T1000 (cell line): ENCODE results near the gene SYNPO2.
A peak's percentile ranks its signal among the peaks of the same experiment; 100 is the strongest.
"Not testable (repeated sequence)": the region's sequence is repeated elsewhere in the genome, so short reads cannot be mapped to it uniquely, and the experiment has no call there.

Source experiments
- DNase-seq: peaks from one replicate; lab custom pipeline; 2025; ENCODE audit warnings: mixed read lengths; lab: John Stamatoyannopoulos, UW

SYNPO2 gene

GRCh38 chr4:119067125-119067524, 178.5 kb downstream of the SYNPO2 start:
- not testable (repeated sequence) for DNase-seq

DNA sequence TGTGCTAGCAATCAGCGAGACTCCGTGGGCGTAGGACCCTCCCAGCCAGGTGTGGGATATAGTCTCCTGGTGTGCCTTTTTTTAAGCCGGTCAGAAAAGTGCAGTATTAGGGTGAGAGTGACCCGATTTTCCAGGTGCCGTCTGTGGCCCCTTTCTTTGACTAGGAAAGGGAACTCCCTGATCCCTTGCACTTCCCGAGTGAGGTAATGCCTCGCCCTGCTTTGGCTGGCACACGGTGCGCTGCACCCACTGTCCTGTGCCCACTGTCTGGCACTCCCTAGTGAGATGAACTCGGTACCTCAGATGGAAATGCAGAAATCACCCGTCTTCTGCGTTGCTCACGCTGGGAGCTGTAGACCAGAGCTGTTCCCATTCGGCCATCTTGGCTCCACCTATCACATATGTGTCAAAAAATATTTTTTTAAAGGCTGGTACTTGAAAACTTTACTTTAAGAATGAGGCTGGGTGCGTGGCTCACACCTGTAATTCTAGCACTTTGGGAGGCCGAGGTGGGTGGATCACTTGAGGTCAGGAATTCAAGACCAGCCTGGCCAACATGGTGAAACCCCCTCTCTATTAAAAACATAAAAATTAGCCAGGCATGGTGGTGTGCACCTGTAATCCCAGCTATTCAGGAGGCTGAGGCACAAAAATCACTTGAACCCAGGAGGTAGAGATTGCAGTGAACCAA, 179.2 kb downstream of the SYNPO2 start:
- DNase-seq = not testable (repeated sequence)

DNA sequence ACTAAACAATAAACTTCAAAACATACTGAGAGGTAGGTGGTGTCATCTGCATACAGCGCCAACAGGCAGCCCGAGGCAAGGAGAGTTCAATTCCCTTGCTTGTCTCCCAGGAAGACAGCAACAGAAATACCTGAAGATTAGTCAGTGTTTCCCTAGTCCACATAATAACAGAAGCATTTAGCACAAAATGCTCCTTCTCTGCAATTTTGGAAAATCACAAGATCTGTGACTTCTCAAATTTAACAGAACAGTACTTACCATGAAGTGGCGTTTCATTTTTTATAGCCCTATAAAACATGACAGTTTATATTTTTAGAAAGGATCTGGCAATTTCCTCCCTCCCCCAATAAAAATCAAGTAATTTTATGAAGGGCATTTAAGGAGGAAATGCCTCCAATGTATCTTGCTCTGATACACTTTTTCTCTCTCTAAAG, 179.9 kb downstream of the SYNPO2 start:
- peak; percentile 19 for DNase-seq

GRCh38 chr4:119070301-119070700, 181.6 kb downstream of the SYNPO2 start:
- DNase-seq = no peak

DNA sequence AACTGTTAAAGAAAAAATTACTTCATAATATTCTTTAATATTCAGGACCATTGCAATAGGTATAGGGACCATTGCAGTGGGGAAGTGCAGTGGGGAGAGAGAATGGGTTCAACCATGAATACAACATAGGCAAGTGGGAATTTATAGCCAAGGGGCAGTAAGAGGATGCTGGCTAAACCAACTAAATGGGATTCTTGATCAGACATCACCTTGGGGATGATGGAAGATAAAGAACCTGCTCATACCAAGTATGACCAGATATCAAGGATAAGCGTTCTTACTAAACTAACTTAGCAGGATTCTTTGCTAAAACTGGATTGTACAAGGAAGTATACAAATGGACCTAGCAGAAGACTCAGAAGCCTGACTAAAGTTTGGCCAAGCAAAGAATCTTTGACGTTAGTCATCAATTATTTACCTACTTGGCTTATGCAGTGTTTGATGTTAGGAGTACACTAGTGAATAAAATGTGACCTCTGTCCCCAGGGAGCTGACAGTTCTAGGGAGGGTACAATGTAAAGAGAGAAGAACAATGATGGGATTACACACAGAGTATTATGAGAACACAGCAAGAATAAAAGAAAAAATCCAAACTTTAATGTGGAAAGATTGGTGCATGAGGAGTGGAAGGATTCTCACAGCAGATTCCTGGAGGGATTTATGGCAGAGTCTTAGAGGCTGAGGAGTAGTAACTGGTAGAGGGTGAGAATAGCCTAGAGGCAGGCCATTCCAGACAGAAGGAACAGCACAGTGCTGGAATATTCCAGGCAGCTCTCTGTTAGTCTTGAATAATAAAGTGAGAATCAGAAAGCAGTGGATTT, 192.3 kb downstream of the SYNPO2 start:
- DNase-seq = peak; percentile 9

DNA sequence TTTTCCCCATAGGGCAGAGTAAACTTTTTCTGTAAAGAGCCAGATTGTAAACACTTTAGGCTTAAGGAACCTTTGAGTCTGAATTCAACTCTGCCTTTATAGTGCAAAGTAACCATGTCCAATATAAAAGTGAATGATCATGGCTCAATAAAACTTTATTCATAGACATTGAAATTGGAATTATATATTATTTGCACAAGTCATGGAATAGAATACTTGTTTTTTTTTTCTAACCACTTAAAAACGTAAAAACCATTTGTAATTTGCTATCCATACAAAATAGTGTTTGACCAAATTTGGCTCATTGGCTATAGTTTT, 192.8 kb downstream of the SYNPO2 start:
- DNase-seq = no peak

DNA sequence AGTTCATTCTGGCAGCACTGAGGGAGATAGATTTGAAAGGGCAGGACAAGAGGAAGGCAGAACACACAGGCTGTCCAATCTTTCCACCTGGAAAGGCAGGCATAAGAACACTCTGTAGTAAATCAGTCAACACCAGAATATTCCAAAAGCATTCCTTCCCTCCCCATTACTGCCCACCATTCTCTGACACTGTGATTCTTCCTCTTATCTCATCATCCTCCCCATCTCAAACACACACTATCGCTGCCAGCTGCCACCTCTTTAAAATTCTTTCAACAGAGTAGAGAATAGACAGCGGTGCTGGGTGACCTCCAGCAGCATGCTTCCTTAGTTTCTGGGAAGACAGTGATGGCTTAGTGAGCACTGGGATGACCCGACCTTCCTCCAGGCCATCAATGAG, 193.3 kb downstream of the SYNPO2 start:
- no peak for DNase-seq

GRCh38 chr4:119082661-119083060, 194.0 kb downstream of the SYNPO2 start:
- DNase-seq = no peak

DNA sequence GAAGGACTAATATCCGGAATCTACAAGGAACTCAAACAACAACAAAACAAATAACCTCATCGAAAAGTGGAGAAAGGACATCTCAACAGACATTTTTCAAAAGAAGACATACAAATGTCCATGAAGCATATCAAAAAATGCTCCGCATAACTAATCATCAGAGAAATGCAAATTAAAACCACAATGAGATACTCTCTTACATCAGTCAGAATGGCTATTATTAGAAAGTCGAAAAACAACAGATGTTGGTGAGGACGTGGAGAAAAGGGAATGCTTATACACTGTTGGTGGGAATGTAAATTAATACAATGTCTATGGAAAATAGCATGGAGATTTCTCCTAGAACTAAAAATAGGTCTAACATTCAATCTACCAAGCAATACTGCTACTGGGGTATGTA, 195.9 kb downstream of the SYNPO2 start:
- no peak for DNase-seq

GRCh38 chr4:119087121-119087520, 198.5 kb downstream of the SYNPO2 start:
- no peak for DNase-seq

DNA sequence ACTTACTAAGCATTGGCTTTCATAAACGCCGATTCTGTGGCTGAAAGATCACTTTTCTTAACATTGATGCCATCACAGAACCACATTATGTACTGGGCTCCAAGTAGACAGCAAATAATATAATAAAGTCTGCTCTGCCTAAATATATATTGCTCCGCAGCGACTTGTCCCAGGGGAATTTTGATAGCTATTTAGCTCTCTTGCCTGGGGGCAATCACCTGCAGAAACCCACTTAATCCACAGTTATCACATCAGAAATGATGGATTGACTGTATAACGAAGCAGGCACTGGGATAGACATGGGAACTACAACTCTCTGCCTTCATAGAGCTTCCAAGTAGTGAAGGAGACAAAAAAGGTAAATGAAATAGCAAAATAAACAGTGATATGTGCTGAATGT, 199.0 kb downstream of the SYNPO2 start:
- no peak for DNase-seq

DNA sequence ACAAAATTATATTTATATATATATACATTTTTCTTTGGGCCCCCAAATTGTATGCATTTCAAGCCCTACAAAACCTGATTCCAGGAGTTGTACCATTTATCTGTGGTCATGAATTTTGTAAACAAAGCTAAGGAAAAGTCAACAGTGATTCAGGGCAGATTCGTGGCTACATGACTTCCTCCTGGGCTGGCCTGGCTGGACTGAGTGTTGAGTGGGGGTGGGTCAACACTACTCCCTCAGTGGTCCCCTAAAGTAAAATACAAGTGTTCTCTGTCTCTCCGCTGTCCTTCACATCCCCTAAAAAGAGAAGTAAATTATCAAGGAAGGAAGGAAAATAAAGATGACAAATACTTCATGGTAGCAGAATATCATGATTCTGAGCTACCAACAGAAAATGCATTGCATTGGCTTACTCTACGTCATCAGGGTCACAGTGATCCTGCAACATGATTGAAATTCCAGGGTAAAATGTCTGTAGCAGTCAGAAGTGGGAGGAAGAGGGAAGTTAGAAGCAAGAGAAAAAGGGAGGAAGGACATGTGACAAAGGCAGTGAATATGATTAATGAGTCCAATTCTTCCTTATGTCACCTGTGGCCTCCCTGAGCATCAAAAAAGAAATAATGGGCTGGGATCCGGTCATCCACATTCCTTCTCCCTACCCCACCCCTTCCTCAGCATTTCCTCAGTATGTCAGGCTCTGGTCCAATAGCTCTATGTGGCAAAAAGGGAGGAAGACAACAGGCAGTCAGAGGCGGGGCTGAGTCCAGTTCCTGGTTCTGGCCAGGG, 204.6 kb downstream of the SYNPO2 start:
- DNase-seq = no peak

- no peak for DNase-seq
Measured at GRCh38 chr4:119097282-119097900, 208.7 kb downstream of the SYNPO2 start.

- DNase-seq = no peak
Measured at GRCh38 chr4:119098306-119098705, 209.7 kb downstream of the SYNPO2 start.

DNA sequence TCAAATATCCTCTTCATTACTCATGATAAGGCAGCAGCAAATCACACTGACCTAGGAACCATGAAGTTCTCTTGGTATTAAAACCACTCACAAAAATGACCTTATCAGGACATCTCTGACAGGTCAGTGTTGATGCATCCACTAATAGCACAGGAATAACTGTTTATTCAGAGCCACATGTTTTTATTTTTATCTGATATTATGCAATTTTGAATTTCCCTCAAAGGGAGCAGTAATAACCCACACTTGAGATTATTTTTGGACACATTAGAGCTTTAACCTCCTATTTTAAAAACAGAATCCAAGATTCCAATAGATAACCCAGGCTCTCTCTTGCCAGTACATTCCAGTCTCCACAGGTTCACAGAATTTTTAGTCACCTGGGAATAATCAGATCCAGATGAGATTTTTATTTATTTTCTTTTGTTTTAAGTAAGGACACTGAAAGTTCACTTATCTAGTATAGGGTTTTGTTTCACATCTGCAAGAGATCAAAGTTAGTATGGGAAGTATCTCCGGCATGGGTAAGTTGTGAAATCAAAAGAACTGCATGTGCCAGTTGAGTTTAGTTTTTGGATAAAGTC, 210.7 kb downstream of the SYNPO2 start:
- no peak for DNase-seq

DNA sequence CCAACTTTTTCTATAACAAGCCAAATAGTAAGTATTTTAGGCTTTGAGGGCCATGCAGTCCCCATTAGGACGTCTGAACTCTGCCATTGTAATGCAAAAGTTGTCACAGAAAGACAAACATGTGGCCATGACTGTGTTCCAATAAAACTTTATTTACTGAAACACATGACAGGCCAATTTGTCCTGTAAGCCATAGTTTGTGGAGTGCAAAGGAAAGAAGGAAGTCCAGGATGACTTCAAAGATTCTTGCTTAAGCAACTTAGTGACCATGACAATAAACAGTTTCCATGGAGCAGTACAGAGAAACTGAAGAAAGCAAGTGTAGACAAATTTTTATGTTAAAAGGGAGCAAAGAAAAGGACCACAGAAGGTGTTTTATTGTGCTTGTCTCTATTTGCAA, 212.0 kb downstream of the SYNPO2 start:
- DNase-seq = no peak

DNA sequence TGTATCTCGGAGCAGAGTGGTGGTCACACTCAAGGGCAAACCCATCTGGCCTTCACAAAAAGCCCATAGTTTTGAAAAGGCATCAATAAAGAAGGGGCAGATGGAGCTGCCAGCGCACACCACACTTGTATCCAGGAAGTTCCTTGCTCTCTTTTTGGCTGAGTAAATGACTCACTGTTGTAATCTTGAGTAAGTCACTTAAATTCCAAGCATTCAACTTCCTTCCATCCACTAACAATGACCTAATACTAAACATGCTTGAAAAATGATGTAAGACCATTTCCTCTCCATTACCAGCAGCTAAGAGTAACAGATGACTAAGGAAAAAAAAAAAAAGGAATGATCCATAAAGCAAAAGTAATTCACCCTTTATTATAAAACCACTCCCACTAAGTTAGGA, 214.6 kb downstream of the SYNPO2 start:
- DNase-seq = no peak

- no peak for DNase-seq
Measured at GRCh38 chr4:119104644-119105273, 216.1 kb downstream of the SYNPO2 start.

DNA sequence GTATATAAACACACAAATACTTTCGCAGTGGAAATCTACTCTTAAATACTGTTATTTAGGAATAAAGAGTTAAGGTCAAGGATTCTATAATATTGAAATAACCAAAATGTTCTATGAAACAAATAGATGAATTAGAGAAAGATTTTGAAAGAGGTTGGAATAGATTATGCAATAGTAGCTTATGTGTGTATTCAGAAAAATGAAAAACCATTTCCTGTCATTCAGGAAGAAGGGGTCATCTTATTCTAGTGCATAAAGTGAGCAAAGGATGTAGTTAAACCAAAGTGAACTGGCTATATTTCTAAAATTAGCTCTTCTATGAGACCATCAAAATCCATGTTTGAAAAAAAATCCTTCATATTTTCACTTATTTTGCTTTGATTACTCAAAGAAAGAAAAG, 217.0 kb downstream of the SYNPO2 start:
- DNase-seq = no peak

- DNase-seq = no peak
Measured at GRCh38 chr4:119106036-119107000, 217.7 kb downstream of the SYNPO2 start.
